ENCODE data around the gene USP25. TPM values are rescaled to one million over a fixed set of nuclear protein-coding genes. Genes with fewer than 3 reads are reported as not detected.

USP25 gene
- total RNA-seq, 1 experiment from 2014 or later: 42.0 TPM

GRCh38 chr21:15743593-15743992, 13.8 kb downstream of the USP25 start (continued):
- TF ChIP-seq, protein P1, sequence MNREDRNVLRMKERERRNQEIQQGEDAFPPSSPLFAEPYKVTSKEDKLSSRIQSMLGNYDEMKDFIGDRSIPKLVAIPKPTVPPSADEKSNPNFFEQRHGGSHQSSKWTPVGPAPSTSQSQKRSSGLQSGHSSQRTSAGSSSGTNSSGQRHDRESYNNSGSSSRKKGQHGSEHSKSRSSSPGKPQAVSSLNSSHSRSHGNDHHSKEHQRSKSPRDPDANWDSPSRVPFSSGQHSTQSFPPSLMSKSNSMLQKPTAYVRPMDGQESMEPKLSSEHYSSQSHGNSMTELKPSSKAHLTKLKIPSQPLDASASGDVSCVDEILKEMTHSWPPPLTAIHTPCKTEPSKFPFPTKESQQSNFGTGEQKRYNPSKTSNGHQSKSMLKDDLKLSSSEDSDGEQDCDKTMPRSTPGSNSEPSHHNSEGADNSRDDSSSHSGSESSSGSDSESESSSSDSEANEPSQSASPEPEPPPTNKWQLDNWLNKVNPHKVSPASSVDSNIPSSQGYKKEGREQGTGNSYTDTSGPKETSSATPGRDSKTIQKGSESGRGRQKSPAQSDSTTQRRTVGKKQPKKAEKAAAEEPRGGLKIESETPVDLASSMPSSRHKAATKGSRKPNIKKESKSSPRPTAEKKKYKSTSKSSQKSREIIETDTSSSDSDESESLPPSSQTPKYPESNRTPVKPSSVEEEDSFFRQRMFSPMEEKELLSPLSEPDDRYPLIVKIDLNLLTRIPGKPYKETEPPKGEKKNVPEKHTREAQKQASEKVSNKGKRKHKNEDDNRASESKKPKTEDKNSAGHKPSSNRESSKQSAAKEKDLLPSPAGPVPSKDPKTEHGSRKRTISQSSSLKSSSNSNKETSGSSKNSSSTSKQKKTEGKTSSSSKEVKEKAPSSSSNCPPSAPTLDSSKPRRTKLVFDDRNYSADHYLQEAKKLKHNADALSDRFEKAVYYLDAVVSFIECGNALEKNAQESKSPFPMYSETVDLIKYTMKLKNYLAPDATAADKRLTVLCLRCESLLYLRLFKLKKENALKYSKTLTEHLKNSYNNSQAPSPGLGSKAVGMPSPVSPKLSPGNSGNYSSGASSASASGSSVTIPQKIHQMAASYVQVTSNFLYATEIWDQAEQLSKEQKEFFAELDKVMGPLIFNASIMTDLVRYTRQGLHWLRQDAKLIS (CRISPR knock-in tag; IDR thresholded peaks at IDR 0.05; ENCODE audit: borderline replicate concordance): no peak
- TF ChIP-seq GRHL2 (CRISPR knock-in tag; IDR thresholded peaks at IDR 0.05; ENCODE audit: insufficient replicate concordance, severe bottlenecking): no peak
- TF ChIP-seq, protein P2, sequence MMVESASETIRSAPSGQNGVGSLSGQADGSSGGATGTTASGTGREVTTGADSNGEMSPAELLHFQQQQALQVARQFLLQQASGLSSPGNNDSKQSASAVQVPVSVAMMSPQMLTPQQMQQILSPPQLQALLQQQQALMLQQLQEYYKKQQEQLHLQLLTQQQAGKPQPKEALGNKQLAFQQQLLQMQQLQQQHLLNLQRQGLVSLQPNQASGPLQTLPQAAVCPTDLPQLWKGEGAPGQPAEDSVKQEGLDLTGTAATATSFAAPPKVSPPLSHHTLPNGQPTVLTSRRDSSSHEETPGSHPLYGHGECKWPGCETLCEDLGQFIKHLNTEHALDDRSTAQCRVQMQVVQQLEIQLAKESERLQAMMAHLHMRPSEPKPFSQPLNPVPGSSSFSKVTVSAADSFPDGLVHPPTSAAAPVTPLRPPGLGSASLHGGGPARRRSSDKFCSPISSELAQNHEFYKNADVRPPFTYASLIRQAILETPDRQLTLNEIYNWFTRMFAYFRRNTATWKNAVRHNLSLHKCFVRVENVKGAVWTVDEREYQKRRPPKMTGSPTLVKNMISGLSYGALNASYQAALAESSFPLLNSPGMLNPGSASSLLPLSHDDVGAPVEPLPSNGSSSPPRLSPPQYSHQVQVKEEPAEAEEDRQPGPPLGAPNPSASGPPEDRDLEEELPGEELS (CRISPR knock-in tag; IDR thresholded peaks at IDR 0.05): no peak
- TF ChIP-seq, protein P3, sequence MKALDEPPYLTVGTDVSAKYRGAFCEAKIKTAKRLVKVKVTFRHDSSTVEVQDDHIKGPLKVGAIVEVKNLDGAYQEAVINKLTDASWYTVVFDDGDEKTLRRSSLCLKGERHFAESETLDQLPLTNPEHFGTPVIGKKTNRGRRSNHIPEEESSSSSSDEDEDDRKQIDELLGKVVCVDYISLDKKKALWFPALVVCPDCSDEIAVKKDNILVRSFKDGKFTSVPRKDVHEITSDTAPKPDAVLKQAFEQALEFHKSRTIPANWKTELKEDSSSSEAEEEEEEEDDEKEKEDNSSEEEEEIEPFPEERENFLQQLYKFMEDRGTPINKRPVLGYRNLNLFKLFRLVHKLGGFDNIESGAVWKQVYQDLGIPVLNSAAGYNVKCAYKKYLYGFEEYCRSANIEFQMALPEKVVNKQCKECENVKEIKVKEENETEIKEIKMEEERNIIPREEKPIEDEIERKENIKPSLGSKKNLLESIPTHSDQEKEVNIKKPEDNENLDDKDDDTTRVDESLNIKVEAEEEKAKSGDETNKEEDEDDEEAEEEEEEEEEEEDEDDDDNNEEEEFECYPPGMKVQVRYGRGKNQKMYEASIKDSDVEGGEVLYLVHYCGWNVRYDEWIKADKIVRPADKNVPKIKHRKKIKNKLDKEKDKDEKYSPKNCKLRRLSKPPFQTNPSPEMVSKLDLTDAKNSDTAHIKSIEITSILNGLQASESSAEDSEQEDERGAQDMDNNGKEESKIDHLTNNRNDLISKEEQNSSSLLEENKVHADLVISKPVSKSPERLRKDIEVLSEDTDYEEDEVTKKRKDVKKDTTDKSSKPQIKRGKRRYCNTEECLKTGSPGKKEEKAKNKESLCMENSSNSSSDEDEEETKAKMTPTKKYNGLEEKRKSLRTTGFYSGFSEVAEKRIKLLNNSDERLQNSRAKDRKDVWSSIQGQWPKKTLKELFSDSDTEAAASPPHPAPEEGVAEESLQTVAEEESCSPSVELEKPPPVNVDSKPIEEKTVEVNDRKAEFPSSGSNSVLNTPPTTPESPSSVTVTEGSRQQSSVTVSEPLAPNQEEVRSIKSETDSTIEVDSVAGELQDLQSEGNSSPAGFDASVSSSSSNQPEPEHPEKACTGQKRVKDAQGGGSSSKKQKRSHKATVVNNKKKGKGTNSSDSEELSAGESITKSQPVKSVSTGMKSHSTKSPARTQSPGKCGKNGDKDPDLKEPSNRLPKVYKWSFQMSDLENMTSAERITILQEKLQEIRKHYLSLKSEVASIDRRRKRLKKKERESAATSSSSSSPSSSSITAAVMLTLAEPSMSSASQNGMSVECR (CRISPR knock-in tag; IDR thresholded peaks at IDR 0.05; ENCODE audit: borderline replicate concordance): no peak
- TF ChIP-seq, protein P4, sequence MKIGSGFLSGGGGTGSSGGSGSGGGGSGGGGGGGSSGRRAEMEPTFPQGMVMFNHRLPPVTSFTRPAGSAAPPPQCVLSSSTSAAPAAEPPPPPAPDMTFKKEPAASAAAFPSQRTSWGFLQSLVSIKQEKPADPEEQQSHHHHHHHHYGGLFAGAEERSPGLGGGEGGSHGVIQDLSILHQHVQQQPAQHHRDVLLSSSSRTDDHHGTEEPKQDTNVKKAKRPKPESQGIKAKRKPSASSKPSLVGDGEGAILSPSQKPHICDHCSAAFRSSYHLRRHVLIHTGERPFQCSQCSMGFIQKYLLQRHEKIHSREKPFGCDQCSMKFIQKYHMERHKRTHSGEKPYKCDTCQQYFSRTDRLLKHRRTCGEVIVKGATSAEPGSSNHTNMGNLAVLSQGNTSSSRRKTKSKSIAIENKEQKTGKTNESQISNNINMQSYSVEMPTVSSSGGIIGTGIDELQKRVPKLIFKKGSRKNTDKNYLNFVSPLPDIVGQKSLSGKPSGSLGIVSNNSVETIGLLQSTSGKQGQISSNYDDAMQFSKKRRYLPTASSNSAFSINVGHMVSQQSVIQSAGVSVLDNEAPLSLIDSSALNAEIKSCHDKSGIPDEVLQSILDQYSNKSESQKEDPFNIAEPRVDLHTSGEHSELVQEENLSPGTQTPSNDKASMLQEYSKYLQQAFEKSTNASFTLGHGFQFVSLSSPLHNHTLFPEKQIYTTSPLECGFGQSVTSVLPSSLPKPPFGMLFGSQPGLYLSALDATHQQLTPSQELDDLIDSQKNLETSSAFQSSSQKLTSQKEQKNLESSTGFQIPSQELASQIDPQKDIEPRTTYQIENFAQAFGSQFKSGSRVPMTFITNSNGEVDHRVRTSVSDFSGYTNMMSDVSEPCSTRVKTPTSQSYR (CRISPR knock-in tag; IDR thresholded peaks at IDR 0.05): no peak

DNA sequence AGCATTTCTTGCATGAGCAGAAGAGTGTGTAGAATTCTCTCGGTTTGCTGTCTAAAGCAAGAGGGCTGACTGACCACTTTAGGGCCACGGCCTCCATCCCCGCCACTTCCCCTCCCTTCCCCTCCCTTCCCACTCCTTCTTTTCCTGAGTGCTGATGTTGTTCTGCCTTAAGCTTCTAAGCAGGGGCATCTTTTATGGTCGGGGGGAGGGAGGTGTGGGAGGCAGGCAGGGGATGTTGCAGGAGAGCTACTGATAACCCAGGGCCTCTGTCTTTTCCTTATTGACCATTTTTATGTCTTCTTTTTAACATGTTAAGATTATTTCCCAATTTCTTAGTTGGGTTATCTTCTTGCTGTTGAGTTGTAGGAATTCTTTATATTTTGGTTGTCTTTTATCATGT, 15.1 kb downstream of the USP25 start:
- ATAC-seq (peak; percentile 50), DNase-seq (ENCODE audit: low spot score) (no peak)
- no peak overlapping the region; the same call in 1 of the 2 replicates for H3K27ac Mint-ChIP-seq
- H3K4me3 Mint-ChIP-seq: no peak overlapping the region
- POLR2A ChIA-PET: no interaction called here
- H3K27me3 Mint-ChIP-seq (ENCODE audit: low read depth): no peaks in the 10 kb centered on the region
- 0 out of 2 replicates have a peak, but pooled peaks cover 2% of the 10 kb centered on the region for H3K9me3 Mint-ChIP-seq
- TF ChIP-seq, protein P5, sequence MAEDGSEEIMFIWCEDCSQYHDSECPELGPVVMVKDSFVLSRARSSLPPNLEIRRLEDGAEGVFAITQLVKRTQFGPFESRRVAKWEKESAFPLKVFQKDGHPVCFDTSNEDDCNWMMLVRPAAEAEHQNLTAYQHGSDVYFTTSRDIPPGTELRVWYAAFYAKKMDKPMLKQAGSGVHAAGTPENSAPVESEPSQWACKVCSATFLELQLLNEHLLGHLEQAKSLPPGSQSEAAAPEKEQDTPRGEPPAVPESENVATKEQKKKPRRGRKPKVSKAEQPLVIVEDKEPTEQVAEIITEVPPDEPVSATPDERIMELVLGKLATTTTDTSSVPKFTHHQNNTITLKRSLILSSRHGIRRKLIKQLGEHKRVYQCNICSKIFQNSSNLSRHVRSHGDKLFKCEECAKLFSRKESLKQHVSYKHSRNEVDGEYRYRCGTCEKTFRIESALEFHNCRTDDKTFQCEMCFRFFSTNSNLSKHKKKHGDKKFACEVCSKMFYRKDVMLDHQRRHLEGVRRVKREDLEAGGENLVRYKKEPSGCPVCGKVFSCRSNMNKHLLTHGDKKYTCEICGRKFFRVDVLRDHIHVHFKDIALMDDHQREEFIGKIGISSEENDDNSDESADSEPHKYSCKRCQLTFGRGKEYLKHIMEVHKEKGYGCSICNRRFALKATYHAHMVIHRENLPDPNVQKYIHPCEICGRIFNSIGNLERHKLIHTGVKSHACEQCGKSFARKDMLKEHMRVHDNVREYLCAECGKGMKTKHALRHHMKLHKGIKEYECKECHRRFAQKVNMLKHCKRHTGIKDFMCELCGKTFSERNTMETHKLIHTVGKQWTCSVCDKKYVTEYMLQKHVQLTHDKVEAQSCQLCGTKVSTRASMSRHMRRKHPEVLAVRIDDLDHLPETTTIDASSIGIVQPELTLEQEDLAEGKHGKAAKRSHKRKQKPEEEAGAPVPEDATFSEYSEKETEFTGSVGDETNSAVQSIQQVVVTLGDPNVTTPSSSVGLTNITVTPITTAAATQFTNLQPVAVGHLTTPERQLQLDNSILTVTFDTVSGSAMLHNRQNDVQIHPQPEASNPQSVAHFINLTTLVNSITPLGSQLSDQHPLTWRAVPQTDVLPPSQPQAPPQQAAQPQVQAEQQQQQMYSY (CRISPR knock-in tag; IDR thresholded peaks at IDR 0.05): peak; percentile 50; the same call in 1 of the 2 replicates
- TF ChIP-seq ZNF423 (CRISPR knock-in tag; IDR thresholded peaks at IDR 0.05) (no peak), SMAD3 (CRISPR knock-in tag; IDR thresholded peaks at IDR 0.05; ENCODE audit: borderline replicate concordance) (no peak)
- H3K4me1 Mint-ChIP-seq: peaks cover 78% of the 10 kb centered on the region
- H3K36me3 Mint-ChIP-seq: no peaks in the 10 kb centered on the region; the same call in 1 of the 2 replicates
- CTCF ChIA-PET: interaction anchor here (1.1 kb wide), 1 partner anchor 8 kb away, joined by 3 read pairs; no protein-coding TSS in a partner anchor
